Right lobe of liver (tissue), 4 donors: ENCODE measurements around the gene GLO1.

Experiments
- CTCF ChIP-seq, 4 donors: fragments of 200-600 bp in 3 of 4; fragments of 450-650 bp in 1 of 4; IDR thresholded peaks; one replicate each; pipeline versions ENCODE4 v1.5.1 to v1.8.0; 2016 to 2022; ENCODE audit warnings: antibody characterized with exemption in 4 of 4, mild to moderate bottlenecking in 2 of 4
- POLR2A ChIP-seq: fragments of 450-650 bp; IDR thresholded peaks from one replicate; pipeline ENCODE4 v1.6.1; 2017; ENCODE audit warnings: antibody characterized with exemption, mild to moderate bottlenecking
- donor health status: DM: no; HTN: no; CAD: no.
- donor health status: DM: no; HTN: no; CAD: no.
- donor health status: DM: no; HTN: yes; CAD: no.

GRCh38 chr6:38650207-38650752, 52.7 kb downstream of the GLO1 start:
- no peak for TF ChIP-seq CTCF (IDR thresholded peaks at IDR 0.05)
- TF ChIP-seq POLR2A = no peak
